Peyer's patch (tissue), 4 donors: ENCODE data around the gene LIMS2.

ENCODE experiments used
- POLR2A ChIP-seq, 2 donors: fragments of 450-650 bp; IDR thresholded peaks; one replicate each; pipeline ENCODE4 v1.5.1; 2017; ENCODE audit warnings: antibody characterized with exemption in 2 of 2, mild to moderate bottlenecking in 2 of 2, moderate library complexity in 2 of 2
- TF ChIP-seq, protein P1 (sequence below), 6 experiments: fragments of 450-650 bp in 4 of 6; fragments of 200-600 bp in 2 of 6; sonication (generic) in 1 of 6; IDR thresholded peaks; one replicate each; pipeline ENCODE4 v1.5.1; 2017 to 2019; ENCODE audit warnings: antibody characterized with exemption in 6 of 6, mild to moderate bottlenecking in 3 of 6, moderate library complexity in 1 of 6

DNA sequence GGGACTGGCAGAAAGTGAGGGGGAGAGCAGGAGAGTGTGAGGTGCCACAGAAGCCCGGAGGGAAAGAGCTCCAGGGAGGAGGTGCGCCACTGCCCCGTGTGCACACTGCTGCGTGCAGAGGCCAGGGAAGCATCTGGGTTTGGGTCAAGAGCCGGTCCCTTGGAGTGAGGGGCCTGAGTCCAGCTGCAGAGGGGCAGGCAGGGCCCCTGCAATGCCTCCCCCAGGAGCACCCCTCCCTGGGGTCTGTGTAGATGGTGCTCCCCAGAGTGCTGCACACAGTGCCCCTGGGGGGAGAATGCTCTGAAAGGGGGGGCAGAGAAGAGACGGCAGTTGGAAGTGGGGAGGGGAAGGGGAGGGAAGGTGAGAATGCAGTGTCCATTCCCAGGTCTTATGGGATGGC lies 3.7 kb upstream of the LIMS2 start:
- TF ChIP-seq, protein P1, sequence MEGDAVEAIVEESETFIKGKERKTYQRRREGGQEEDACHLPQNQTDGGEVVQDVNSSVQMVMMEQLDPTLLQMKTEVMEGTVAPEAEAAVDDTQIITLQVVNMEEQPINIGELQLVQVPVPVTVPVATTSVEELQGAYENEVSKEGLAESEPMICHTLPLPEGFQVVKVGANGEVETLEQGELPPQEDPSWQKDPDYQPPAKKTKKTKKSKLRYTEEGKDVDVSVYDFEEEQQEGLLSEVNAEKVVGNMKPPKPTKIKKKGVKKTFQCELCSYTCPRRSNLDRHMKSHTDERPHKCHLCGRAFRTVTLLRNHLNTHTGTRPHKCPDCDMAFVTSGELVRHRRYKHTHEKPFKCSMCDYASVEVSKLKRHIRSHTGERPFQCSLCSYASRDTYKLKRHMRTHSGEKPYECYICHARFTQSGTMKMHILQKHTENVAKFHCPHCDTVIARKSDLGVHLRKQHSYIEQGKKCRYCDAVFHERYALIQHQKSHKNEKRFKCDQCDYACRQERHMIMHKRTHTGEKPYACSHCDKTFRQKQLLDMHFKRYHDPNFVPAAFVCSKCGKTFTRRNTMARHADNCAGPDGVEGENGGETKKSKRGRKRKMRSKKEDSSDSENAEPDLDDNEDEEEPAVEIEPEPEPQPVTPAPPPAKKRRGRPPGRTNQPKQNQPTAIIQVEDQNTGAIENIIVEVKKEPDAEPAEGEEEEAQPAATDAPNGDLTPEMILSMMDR (IDR thresholded peaks at IDR 0.05) = no peak
- no peak for TF ChIP-seq POLR2A (IDR thresholded peaks at IDR 0.05)
